T-helper 1 cell treated with Interleukin-12 subunit alpha and Interleukin-12 subunit beta and Interleukin-4 antibody, amounts not matched to agents 30 ng/mL and 1 ng/mL, for 36 hours (primary cell): Measurements from ENCODE around the gene DZIP3. TPM values are rescaled to one million over a fixed set of nuclear protein-coding genes. Genes with fewer than 3 reads are reported as not detected.

Experiments used
- intact Hi-C: fragments of 100-400 bp; cut with micrococcal nuclease; formaldehyde crosslinking; loops from one replicate; pipeline ENCODE4 v1.15.1; 2024
- total RNA-seq: library from RNA; stranded (reverse); gene quantifications from 2 replicates; pipeline ENCODE4 v1.2.3, GENCODE V29; 2022

Gene DZIP3
- total RNA-seq: 8.6 and 9.8 TPM in 2 replicates

- intact Hi-C loops: loop anchor here (1.0 to 5.0 kb wide), 13 partner anchors 9 to 1067 kb away; partner anchors contain the start of genes BBX and TRAT1
Measured at GRCh38 chr3:108589081-108589997, at the start of gene DZIP3, which contains the start of gene CIP2A. Gene DZIP3, plus strand, starts transcription at chr3:108589722. Its CDS starts 15,685 bp downstream, at chr3:108605407. Gene CIP2A, minus strand, starts transcription at chr3:108589438. Its CDS starts 63 bp downstream, at chr3:108589375.

GRCh38 chr3:108546247-108546646 is 43.3 kb upstream of the DZIP3 start:
- intact Hi-C loops: loop anchor here (5.0 kb wide), 1 partner anchor 536 kb away; no protein-coding TSS in a partner anchor

DNA sequence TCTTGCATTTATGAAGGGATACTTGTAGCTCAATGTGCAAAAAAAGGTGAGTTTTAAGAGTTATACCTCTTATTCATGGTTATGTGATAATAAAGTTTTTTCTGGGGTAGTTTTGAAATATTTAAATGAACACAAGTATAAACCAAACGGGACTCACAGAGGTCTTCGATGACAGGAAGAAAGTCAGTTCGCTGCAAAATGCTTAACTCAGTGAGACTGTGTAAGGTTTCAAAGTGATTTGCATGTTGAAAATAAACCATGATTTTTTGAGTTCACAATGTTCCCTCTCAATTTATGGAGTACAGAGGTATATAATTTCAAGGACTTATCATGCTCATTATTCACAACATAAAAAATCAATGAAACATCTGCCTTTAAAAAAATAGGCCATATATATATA is 42.8 kb upstream of the DZIP3 start:
- intact Hi-C loops: loop anchor here (5.0 kb wide), 1 partner anchor 536 kb away; no protein-coding TSS in a partner anchor

DNA sequence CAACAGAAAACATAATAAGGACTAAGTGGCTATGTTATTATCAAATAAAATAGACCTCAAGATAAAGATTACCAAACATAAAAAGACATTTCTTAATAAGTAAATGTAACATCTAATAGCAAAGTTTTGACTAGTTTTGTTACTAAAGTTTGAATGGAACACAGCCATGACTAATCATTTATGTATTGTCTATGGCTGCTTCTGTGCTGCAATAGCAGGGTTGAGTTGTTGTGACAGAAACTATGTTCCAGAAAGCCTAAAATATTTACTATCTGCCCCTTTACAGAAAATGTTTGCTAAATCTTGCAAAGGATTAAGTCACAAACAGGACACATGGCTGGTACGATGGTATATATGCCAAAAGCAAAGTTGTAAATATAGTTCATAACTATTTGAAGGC is 41.2 kb upstream of the DZIP3 start:
- intact Hi-C loops: loop anchor here (5.0 kb wide), 1 partner anchor 534 kb away; no protein-coding TSS in a partner anchor

- intact Hi-C loops: loop anchor here (5.0 kb wide), 1 partner anchor 533 kb away; no protein-coding TSS in a partner anchor
Measured at GRCh38 chr3:108548886-108549285, 40.6 kb upstream of the DZIP3 start.

DNA sequence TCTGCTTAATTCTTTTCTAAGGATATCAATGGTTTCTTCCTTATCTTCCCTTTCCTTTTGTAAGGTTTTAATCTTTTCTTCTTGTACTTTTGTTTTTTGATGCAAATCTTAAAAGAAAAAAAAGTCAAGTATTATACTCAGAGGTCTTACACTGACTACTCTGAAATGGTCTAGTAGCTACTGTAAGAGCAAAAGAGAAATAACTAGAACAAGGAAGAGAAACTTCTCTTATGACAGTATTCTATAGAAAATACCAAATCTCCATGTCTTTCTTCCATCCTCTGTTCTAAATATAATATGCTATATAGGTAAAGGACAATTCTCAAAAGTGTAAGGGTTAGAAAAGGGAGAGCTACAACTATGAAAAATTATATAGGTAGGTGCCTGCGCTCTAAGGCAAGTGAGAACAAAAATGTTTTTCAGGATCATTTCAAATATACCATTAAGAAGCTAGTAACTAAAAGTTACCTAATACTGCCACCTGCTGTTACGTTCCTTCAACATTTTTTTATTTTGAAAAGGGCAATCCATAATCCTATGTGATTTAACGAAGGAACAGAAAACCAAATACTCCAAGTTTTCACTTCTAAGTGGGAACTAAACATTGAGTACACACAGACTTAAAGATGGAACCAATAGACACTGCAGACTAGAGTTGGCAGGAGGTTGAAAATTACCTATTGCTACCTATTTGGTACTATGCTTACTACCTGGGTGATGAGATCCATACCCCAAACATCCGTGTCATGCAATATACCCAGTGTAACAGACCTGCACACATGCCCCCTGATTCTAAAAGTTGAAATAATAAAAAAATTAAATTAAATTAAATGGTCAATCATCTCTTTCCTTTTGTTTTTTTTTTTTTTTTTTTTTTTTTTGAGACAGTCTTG is 37.0 kb upstream of the DZIP3 start:
- intact Hi-C loops: loop anchor here (1.0 to 5.0 kb wide), 8 partner anchors 36 to 955 kb away; partner anchors contain the start of genes CIP2A and DZIP3

DNA sequence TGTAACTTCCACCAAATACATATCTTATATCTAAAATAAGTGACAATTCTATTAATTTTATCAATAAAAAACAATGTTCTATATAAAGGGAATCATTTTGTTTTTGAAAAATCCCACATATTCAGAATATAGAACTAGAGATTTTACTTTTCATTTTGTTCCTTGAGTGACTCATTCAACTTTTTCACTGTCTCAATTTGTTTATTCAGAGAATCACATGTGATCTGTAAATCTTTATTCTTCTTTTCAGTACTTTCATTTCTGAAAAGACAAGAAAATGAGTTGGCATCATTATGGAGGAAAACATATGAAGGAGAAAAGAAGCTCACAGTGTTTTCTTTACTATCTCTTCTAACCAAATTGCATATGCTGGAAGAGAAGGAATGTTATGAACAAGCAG is 35.3 kb upstream of the DZIP3 start:
- intact Hi-C loops: loop anchor here (5.0 kb wide), 3 partner anchors 627 to 957 kb away; no protein-coding TSS in a partner anchor

DNA sequence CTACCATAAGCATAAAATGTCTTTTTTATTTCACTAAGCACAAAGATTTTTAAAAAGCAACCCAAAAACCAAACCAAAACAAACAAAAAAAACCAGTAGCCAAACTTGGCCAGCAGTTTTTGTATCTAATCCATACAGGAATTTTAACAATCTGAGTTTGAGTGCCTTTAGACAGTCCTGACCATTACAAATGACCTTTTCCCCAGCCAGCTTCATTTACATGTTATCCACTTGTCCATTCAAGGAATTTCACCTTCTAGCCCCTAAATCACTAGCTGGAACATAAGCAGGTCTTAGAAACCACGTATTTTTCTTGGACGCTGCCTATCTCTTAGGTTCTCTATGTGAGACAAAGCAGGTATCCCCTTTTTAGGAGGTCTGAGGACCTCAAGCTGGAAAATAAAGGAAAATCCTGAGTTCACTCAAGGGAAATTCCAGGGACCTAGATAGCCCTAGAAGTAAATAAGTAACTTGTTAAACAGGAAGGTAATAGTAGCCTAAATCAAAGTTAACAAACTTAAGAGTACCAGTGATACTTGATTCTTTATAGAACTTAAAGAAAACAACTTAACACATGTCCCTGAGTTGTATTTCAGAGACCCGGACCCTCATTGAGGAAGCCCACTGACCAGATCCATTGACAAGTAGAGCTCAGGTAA is 34.5 kb upstream of the DZIP3 start:
- intact Hi-C loops: loop anchor here (5.0 kb wide), 3 partner anchors 628 to 958 kb away; no protein-coding TSS in a partner anchor

GRCh38 chr3:108555966-108556581 is 33.4 kb upstream of the DZIP3 start:
- intact Hi-C loops: no loop called here

DNA sequence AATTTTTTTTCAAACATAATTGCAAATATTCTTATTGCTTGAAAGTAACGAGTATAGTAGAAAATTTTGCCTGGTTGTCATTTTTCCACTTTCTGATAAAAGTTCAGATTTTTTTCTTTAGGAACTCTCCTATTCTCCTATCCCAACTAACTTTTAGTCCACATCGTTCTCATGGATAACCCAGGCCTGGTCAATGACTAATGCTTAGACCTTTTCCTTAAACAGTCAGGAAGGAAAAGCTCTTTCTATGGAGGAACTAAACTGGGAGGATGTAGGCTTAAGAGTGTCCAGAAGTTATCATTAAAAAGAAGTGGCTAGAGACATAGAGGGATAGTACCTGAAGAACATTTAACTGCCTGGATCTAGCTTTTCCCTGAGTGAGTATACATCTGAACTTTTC is 27.0 kb upstream of the DZIP3 start:
- intact Hi-C loops: no loop called here

GRCh38 chr3:108564564-108564963 is 25.0 kb upstream of the DZIP3 start:
- intact Hi-C loops: no loop called here

GRCh38 chr3:108565506-108565905 is 24.0 kb upstream of the DZIP3 start:
- intact Hi-C loops: no loop called here

DNA sequence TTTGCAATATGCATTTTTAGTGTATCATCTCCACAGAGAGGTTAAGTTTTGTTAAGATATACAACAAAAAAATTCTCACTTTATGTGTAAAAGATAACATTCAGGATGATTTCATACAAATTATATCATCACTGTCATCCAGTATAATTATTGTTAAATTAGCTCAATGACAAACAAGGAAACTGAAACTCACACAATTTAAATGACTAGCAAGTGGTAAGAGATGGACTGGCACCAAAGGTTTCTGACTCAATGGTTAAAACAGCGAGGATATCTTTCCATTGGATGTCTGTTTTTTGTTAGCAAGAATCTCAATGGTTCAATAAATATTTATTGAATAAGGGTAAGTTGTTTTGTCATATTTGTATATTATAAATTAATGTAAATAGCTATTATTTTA is 22.9 kb upstream of the DZIP3 start:
- intact Hi-C loops: no loop called here

- intact Hi-C loops: no loop called here
Measured at GRCh38 chr3:108569336-108569735, 20.2 kb upstream of the DZIP3 start.

DNA sequence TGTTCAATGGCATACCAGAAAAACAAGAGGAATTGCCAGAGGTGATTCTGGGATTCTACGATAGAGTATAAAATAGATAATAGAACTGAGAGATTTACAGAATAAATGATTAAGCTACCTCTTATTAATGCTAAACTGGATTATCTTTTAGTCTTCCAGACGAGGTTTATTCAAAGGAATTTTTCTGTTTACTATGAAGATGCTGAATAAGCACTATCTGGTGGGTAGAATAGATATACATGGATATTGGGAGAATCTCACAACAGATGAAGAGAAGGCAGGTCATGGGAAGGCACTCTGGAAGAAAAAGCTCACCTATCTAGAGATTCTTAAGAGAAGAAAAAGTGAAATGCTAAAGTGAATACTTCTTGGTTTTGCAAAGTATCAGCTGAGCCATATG is 11.5 kb upstream of the DZIP3 start:
- intact Hi-C loops: no loop called here

DNA sequence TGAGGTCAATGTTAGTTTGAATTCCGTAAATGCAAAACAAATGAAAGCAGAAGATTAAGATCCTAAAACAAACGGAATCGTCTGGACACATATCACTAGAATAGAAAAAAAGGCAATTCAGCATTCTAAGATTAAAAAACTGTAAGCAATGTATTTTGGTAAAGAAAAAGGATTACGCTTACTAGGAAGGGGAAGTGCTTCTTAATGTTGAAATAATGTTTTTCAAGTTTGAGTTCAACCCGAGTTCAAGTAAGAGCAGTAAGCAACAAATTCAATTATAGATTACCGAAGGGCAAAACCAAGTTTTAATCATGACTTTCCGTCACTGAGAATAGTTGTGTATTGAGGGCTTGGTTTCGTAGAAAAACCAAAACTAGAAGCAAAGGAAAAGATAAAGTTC is 921 bp upstream of the DZIP3 start:
- intact Hi-C loops: loop anchor here (2.0 to 5.0 kb wide), 4 partner anchors 36 to 500 kb away; no protein-coding TSS in a partner anchor

DNA sequence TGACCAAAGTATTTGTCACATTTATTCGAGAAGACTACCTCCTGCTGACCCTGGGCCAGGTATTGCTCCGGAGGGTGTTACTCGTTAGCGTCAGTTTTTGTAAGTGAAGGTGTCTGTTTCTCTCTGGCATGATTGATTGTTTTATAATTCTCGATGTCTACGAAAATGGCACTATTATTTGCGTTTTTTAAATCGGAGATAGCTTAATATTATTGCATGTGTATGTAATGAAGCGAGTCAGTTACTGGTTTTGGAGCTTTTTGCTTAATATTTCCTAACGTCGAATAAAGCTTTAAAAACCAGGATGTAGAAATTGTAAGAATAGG is 439 bp downstream of the DZIP3 start:
- intact Hi-C loops: loop anchor here (1.0 to 5.0 kb wide), 17 partner anchors 10 to 1215 kb away; partner anchors contain the start of genes BBX, IFT57 and TRAT1

- intact Hi-C loops: loop anchor here (1.0 to 2.0 kb wide), 4 partner anchors 12 to 1214 kb away; partner anchors contain the start of gene IFT57
Measured at GRCh38 chr3:108590460-108590859, 938 bp downstream of the DZIP3 start.

DNA sequence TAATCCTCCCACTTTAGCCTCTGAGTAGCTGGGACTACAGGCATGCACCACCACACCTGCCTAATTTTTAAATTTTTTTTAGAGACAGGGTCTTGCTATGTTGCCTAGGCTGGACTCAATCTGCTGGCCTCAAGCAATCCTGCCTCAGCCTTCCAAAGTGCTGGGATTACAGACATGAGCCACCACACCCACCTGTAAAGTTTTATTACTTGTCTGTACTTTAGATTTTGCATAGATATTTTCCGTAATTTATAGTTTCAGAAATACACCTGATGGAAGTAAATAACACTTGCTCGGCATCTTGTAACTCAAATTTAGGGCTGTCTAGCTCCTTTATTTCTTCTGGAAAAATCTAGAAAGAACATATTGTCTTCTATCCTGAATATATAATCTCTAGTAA is 5.8 kb downstream of the DZIP3 start:
- intact Hi-C loops: no loop called here

DNA sequence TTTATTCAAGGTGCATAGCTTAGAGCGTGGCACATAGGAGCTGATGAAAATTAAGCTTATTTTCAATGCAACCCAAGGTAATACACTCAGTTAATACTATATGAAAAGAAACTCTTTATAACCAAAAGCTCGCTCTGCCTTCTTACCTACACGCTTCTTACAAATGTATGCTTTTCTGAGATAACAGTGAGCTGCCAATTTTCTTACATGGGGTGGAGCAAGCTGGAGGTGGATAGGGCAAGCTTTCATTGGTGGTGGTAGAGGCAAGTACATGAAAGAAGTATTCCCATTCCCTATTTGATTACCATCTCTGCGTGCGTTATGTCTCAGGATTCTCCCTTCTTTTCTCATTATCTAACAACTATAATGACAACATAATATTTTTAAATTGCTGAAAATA is 8.9 kb downstream of the DZIP3 start:
- intact Hi-C loops: no loop called here
